NCI-H526 treated with DMSO at 0.1 percent for 48 hours (cell line): ENCODE measurements around the gene ZCCHC24.
A peak's percentile ranks its signal among the peaks of the same experiment; 100 is the strongest.

Experiments used
- DNase-seq: peaks from one replicate; lab custom pipeline; 2025; lab: John Stamatoyannopoulos, UW

ZCCHC24 gene

GRCh38 chr10:79360499-79361342 lies 84.7 kb downstream of the ZCCHC24 start:
- DNase-seq: no peak

GRCh38 chr10:79359816-79360498 lies 85.5 kb downstream of the ZCCHC24 start:
- DNase-seq: no peak

GRCh38 chr10:79358811-79359210 lies 86.6 kb downstream of the ZCCHC24 start:
- peak; percentile 71 for DNase-seq

- no peak for DNase-seq
Observed at GRCh38 chr10:79357180-79357579, 88.2 kb downstream of the ZCCHC24 start.

GRCh38 chr10:79356104-79356503 lies 89.3 kb downstream of the ZCCHC24 start:
- no peak for DNase-seq

- DNase-seq: no peak
Observed at GRCh38 chr10:79355420-79356017, 89.9 kb downstream of the ZCCHC24 start.

- no peak for DNase-seq
Observed at GRCh38 chr10:79354615-79355014, 90.8 kb downstream of the ZCCHC24 start.

- DNase-seq: no peak
Observed at GRCh38 chr10:79354141-79354540, 91.3 kb downstream of the ZCCHC24 start.

GRCh38 chr10:79353726-79354125 lies 91.7 kb downstream of the ZCCHC24 start:
- no peak for DNase-seq

GRCh38 chr10:79353000-79353406 lies 92.4 kb downstream of the ZCCHC24 start:
- DNase-seq: no peak

GRCh38 chr10:79352035-79352877 lies 93.2 kb downstream of the ZCCHC24 start:
- DNase-seq: no peak

GRCh38 chr10:79351332-79351731 lies 94.1 kb downstream of the ZCCHC24 start:
- no peak for DNase-seq

- no peak for DNase-seq
Observed at GRCh38 chr10:79350407-79351154, 94.8 kb downstream of the ZCCHC24 start.

- no peak for DNase-seq
Observed at GRCh38 chr10:79349766-79350406, 95.5 kb downstream of the ZCCHC24 start.

- no peak for DNase-seq
Observed at GRCh38 chr10:79349072-79349491, 96.3 kb downstream of the ZCCHC24 start.

GRCh38 chr10:79348640-79348988 lies 96.8 kb downstream of the ZCCHC24 start:
- DNase-seq: no peak

- DNase-seq: no peak
Observed at GRCh38 chr10:79347894-79348639, 97.4 kb downstream of the ZCCHC24 start.

- peak; percentile 59 for DNase-seq
Observed at GRCh38 chr10:79347226-79347893, 98.1 kb downstream of the ZCCHC24 start, which contains the start of gene PPIF. Gene PPIF (plus strand): TSS chr10:79347469. CDS start chr10:79347549, 80 bp downstream.
